HFFc6 (cell line): ENCODE data around the gene GRK1. TPM values are rescaled to one million over a fixed set of nuclear protein-coding genes. Genes with fewer than 3 reads are reported as not detected.

Experiments
- DNase-seq: peaks from one replicate; pipeline ENCODE4 v3.0.0-alpha.2; 2018
- H3K27ac Mint-ChIP-seq: 2 replicates; pipeline ENCODE4 v1.8.0; 2020; ENCODE audit warnings: mild to moderate bottlenecking, mixed read lengths
- H3K27me3 Mint-ChIP-seq: 2 replicates; pipeline ENCODE4 v1.8.0; 2021; ENCODE audit warnings: mild to moderate bottlenecking, moderate library complexity, mixed read lengths; ENCODE audit not compliant: insufficient read depth
- H3K36me3 Mint-ChIP-seq: 2 replicates; pipeline ENCODE4 v1.8.0; 2021; ENCODE audit warnings: low read depth, mixed read lengths
- H3K4me1 Mint-ChIP-seq: 2 replicates; pipeline ENCODE4 v1.8.0; 2020; ENCODE audit warnings: low read depth, mixed read lengths
- H3K4me3 Mint-ChIP-seq: 2 replicates; pipeline ENCODE4 v1.8.0; 2020; ENCODE audit warnings: mild to moderate bottlenecking, moderate library complexity, mixed read lengths
- H3K9me3 Mint-ChIP-seq: 2 replicates; pipeline ENCODE4 v1.8.0; 2020; ENCODE audit warnings: mild to moderate bottlenecking, mixed read lengths
- CTCF ChIP-seq: fragments of 200-600 bp; sonication (generic); IDR thresholded peaks from 2 replicates; pipeline ENCODE4 v1.5.0; 2021; ENCODE audit warnings: antibody characterized with exemption, mild to moderate bottlenecking
- total RNA-seq, 6 experiments: library from RNA; stranded (reverse); fragmentation: NEBNext Ultra II Directional; extraction: Animal tissue kit (Norgen Biotek cat#: 25700); gene quantifications; 2 replicates in 1 of 6; 3 replicates in 5 of 6; pipeline ENCODE4 v1.2.3, GENCODE V29; 2021

The GRK1 gene
- total RNA-seq, 6 experiments from 2014 or later, result not detected

DNA sequence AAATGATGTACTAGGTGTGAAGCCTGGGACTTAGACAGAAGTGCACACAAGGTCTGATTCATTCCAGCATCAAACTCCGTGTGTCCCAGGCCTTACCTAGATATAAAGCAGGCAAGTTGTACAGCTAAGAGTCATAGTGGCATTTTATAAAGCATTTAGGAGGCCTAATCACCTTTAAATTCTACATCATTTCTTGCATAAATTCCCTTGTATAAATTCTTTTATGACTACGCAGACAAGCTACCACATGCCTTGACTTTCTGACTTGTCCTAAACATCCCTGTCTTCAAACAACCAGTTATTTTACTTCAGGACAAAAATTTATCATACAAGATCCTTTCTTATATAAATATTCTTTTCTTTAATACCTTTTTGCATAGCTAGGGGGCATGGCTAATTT is 114.6 kb downstream of the GRK1 start:
- TF ChIP-seq CTCF, result peak; percentile 48; the same call in 1 of the 2 replicates
- H3K27me3 Mint-ChIP-seq, result peaks cover 16% of the 10 kb centered on the region
- H3K36me3 Mint-ChIP-seq, result no peaks in the 10 kb centered on the region
- no peak for DNase-seq
- no peak overlapping the region for H3K27ac Mint-ChIP-seq
- H3K4me1 Mint-ChIP-seq, result no peaks in the 10 kb centered on the region
- H3K4me3 Mint-ChIP-seq, result no peak overlapping the region
- H3K9me3 Mint-ChIP-seq, result no peaks in the 10 kb centered on the region

GRCh38 chr13:113782472-113782871 is 115.5 kb downstream of the GRK1 start:
- Mint-ChIP-seq H3K4me1 (no peaks in the 10 kb centered on the region), H3K4me3 (no peak overlapping the region), H3K36me3 (no peaks in the 10 kb centered on the region), H3K27me3 (peaks cover 9% of the 10 kb centered on the region), H3K9me3 (no peaks in the 10 kb centered on the region), H3K27ac (no peak overlapping the region)
- TF ChIP-seq CTCF, result no peak
- DNase-seq, result no peak

DNA sequence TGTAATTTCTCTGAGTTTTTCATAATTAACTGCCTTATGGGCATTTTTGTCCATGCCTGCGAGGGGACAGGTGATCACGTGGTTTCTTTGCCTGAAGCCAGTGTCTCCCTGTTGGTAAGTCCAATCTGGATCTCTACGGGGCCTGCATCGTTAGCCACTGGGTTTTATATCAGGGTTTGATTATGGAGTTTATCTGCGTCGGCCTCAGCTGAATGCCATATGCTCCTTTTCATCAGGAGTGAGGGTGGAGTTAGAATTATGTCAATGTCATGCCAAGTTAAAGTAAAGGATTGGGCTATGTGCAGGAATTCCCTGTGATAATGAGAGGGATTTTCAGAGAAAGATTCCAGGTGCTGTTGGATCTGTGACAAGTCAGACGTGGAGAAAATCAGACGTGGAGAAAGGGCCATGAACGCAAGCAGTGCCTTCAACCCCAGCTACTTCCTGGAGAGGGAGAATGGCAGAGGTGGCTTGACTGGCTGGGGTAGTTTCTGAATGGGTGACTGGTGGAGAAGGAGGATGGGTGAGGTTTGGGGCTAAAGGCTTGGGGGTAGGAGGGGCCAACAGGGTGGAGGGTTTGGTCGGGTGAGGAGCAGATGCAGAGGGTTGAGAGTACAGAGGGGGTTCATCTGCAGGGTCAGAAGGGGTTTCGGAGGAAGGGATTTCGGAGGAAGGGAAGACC is 116.3 kb downstream of the GRK1 start:
- no peaks in the 10 kb centered on the region for H3K4me1 Mint-ChIP-seq
- H3K27me3 Mint-ChIP-seq, result peaks cover 6% of the 10 kb centered on the region
- H3K9me3 Mint-ChIP-seq, result no peaks in the 10 kb centered on the region
- H3K36me3 Mint-ChIP-seq, result no peaks in the 10 kb centered on the region
- peak overlapping the region; percentile 23; the same call in 1 of the 2 replicates for H3K27ac Mint-ChIP-seq
- DNase-seq, result no peak
- no peak for TF ChIP-seq CTCF
- H3K4me3 Mint-ChIP-seq, result no peak overlapping the region

DNA sequence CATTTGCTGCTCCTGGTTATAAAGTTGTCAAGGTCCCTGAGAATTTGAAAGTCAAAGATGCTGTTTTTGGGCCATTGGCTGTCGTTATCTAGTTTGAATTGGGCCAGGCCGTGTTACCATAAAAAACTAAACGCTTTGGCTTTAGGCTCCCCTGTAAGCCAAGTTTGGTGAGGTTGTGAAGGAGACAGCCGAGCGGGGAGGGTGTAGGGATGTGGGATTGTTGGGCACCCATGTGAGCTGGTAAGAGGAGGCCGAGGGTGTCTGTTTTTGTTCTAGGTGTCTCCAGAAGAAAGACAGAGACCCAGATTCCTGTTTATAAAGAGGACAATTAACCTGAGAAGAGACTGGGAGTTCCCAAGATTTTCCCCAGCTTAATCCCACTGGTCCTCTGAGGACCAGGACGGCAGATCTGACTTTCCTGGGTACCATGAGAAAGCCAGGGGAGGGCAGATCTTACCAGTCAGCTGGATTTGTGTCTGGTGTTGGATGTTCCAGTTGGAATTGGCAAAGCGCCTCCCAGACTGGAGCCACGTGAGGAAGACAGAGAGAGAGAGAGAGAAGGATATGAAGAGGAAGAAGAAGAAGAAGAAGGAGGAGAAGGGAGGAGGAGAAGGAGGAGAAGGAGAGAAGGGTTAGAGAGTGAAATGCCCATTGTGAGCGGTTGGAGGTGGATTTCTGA is 117.1 kb downstream of the GRK1 start:
- peak overlapping the region; percentile 30 for H3K27ac Mint-ChIP-seq
- H3K36me3 Mint-ChIP-seq, result no peaks in the 10 kb centered on the region
- DNase-seq, result no peak
- no peak for TF ChIP-seq CTCF
- H3K4me3 Mint-ChIP-seq, result peak overlapping the region; percentile 23
- H3K4me1 Mint-ChIP-seq, result no peaks in the 10 kb centered on the region; the same call in 1 of the 2 replicates
- H3K27me3 Mint-ChIP-seq, result peaks cover 2% of the 10 kb centered on the region
- H3K9me3 Mint-ChIP-seq, result no peaks in the 10 kb centered on the region

DNA sequence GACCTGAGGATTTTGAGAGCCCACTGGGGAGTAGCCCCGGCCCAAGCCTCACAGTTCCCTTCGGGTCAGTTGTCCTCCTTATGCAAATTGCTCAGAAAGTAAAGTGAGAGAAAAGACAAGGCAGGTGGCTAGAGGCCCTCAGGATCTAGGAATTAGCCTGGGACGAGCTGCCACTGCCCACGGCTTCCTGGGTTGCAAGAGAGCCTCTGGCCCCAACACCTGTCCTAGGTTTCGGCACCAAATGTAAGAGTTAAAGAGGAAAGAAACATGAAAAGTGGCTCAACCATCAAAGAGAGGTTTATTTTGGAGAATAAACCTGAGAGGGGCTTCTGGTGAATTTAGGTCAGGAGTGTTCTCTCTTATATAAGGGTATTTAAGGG is 117.6 kb downstream of the GRK1 start:
- Mint-ChIP-seq H3K9me3 (no peaks in the 10 kb centered on the region), H3K27me3 (peaks cover 2% of the 10 kb centered on the region), H3K4me1 (no peaks in the 10 kb centered on the region; the same call in 1 of the 2 replicates), H3K36me3 (no peaks in the 10 kb centered on the region), H3K4me3 (peak overlapping the region; percentile 23; the same call in 1 of the 2 replicates), H3K27ac (peak overlapping the region; percentile 30)
- no peak for TF ChIP-seq CTCF
- DNase-seq, result no peak
